Coronary artery (tissue), 2 donors: ENCODE measurements around the gene CNKSR3.

Experiments used
- DNase-seq: peaks from one replicate; pipeline ENCODE4 v3.0.0-alpha.2; 2017; ENCODE audit warnings: low spot score
- H3K27ac ChIP-seq, 2 donors: fragments of 200-600 bp; sonication (generic); one replicate each; pipeline ENCODE4 v1.5.1; 2016 to 2019
- H3K4me3 ChIP-seq: fragments of 200-600 bp; sonication (generic); 2 replicates; pipeline ENCODE4 v1.5.1; 2016; ENCODE audit warnings: mild to moderate bottlenecking, moderate library complexity
- TF ChIP-seq, protein P1 (sequence below): fragments of 200-600 bp; sonication (generic); IDR thresholded peaks from one replicate; pipeline ENCODE4 v1.5.1; 2019; ENCODE audit warnings: antibody characterized with exemption

The CNKSR3 gene

DNA sequence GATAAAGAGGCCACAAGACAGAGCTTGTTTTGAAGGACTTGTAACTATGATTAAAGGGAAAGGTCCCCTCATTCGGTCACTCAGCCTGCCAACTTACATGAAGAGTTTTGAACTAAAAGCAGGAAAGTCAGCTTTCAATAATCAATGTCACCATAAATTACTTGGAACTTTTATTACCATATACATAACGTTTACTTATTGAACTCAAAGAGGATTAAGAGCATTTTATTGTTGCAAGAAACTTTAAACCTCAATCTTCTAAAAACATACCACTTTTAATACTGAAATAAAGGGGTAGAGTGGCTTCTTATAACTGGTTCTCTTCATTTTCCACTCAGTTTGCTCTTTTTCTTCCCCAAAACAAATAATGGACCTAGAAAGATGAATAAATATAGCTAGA, 65.1 kb downstream of the CNKSR3 start:
- Histone ChIP-seq H3K27ac (no peak overlapping the region), H3K4me3 (no peak overlapping the region)
- TF ChIP-seq, protein P1, sequence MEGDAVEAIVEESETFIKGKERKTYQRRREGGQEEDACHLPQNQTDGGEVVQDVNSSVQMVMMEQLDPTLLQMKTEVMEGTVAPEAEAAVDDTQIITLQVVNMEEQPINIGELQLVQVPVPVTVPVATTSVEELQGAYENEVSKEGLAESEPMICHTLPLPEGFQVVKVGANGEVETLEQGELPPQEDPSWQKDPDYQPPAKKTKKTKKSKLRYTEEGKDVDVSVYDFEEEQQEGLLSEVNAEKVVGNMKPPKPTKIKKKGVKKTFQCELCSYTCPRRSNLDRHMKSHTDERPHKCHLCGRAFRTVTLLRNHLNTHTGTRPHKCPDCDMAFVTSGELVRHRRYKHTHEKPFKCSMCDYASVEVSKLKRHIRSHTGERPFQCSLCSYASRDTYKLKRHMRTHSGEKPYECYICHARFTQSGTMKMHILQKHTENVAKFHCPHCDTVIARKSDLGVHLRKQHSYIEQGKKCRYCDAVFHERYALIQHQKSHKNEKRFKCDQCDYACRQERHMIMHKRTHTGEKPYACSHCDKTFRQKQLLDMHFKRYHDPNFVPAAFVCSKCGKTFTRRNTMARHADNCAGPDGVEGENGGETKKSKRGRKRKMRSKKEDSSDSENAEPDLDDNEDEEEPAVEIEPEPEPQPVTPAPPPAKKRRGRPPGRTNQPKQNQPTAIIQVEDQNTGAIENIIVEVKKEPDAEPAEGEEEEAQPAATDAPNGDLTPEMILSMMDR = no peak
- DNase-seq = no peak

DNA sequence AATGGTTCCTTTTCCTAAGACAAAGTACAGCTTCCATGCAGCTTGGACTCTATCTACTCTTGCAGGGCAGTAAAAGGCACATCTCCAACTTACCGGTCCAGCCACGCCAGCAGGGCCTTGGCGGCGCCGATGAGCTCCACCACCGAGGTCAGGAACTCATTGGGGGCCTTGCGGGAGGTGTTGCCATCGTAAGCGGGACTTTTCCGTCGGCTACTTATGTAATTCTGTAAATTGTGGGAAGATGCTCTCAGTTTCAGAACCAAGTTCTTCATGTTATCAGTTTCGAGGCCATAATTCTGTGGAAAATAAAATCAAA, 68.5 kb downstream of the CNKSR3 start:
- no peak overlapping the region for H3K4me3 ChIP-seq
- TF ChIP-seq, protein P1 = no peak
- H3K27ac ChIP-seq = no peak overlapping the region
- DNase-seq = no peak

DNA sequence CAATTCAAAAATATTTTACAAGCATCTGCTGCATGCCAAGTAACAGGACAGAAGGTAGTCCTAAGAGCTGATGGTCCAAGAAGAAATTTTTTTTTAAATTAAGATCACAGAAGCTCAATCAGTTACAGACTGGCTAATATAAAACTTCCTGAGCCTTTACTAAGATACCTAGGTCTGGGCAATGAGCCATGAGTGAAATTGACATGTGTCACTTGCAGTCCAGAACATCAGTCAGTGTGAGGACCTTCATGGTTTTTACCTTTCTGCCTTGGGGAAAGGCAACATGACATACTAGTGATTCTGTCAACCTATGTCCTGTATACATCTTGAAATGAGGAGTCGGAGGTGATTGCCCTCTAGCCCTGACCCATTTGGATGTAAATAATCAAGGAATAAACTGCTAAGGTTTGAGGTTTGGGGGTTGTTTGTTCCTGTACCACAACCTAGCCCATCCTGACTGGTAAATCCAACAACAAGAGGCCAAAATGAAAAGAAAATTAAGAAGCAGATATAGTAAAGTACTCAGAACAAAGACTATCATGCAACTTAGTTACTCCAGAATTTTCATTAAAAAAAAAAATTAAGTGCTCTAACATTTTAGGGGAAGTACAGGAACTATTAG, 70.0 kb downstream of the CNKSR3 start:
- Histone ChIP-seq H3K4me3 (no peak overlapping the region), H3K27ac (no peak overlapping the region)
- DNase-seq = no peak
- TF ChIP-seq, protein P1 = no peak

DNA sequence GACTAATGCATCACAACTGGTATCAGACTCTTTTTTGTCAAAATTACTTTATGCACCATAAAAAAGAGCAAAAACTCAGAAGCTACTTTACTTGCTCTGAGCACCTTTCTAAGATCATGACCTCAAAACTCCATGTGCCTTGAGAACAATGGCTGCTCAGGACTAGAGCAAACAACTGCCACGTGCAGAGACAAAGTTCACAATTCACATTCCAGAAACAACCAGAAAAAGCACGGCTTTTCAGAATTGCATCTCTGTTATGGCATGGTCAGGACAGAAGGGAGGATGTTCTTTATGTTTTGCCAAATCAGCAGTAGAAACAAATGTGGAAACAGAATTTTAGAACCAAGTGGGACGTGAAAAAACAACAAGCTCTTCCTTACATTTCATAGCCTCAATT, 70.5 kb downstream of the CNKSR3 start:
- Histone ChIP-seq H3K27ac (no peak overlapping the region), H3K4me3 (no peak overlapping the region)
- no peak for DNase-seq
- TF ChIP-seq, protein P1 = no peak

DNA sequence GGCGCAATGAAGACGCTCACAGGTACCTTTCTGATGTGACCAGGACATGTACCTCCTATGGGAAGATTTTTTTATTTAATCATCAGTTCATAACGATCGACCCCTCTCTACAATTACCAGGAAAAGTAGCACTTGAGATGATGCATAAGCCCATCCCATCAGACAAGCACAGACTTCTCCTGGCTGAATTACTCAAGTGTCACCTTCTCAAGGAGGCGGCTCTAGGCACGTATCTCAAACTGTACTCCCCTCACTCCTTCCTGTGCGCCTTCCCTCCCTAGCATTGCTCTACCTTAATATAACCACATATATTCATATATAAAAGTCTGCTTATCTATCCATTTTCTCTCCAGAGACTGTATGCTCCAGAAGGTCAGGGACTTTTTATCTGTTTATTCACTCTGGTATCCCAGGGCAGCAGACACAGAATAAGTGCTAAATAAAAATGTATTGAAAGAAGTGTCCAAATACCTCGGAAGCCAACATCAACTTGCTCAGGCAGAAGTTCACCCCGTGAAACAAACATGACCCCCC, 71.5 kb downstream of the CNKSR3 start:
- Histone ChIP-seq H3K27ac (no peak overlapping the region), H3K4me3 (no peak overlapping the region)
- DNase-seq = no peak
- TF ChIP-seq, protein P1 = no peak

DNA sequence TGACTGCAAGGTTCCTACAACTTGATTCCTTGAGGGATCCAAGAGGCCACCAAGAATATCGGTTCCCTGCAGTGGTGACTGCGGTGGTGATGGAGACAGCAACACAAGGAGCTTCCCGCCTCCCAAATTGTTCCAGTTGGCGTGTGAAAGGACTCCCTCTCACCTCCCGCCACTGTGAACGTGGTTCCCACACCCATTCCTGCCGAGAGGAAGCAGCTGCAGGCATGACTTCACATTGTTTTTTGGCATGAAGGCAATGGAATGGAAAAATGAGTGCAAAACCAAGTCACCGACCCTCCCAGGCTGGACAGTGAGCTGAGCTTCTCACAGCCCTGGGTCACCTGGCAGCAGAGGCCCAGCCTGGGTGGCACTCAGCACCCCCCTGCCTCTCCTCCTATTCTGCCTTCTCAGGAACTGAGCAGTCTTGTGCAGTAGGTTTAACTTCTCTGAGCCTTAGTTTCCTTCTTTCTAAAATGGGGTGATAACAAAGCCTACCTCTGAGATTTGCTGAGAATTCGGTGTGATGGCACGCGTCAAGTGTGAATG, 75.0 kb downstream of the CNKSR3 start:
- TF ChIP-seq, protein P1 = no peak
- no peak for DNase-seq
- Histone ChIP-seq H3K27ac (peak overlapping the region in 1 of 2 donors; percentile 9), H3K4me3 (no peak overlapping the region)

DNA sequence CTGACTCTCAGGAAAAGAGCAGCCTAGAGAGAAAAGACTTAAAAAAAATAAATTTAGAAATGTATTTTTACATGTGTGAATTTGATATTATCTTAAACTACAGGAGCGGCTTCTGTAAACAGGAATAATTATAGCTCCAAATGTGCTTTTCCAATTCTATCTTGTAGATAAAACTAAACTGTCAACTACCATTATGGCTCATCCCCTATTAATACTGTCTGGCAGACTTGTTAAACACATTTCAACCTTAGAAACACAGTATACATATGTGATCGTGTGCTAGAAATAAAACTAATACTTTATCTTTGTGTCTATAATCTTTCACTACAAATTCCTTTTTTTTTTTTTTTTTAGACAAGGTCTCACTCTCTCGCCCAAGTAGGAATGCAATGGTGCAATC, 75.8 kb downstream of the CNKSR3 start:
- no peak for DNase-seq
- TF ChIP-seq, protein P1 = no peak
- Histone ChIP-seq H3K27ac (no peak overlapping the region), H3K4me3 (no peak overlapping the region)
